ENCODE results near the gene ENTHD1.

GRCh38 chr22:39868741-39869140 is 24.8 kb downstream of the ENTHD1 start:
- TF ChIP-seq SP1 (IDR thresholded peaks at IDR 0.05) (no peak), FOXM1 (IDR thresholded peaks at IDR 0.05; ENCODE audit: borderline replicate concordance) (no peak), BHLHE40 (IDR thresholded peaks at IDR 0.05; ENCODE audit: borderline replicate concordance) (no peak), CTBP1 (IDR thresholded peaks at IDR 0.05; ENCODE audit: borderline replicate concordance) (no peak)

Data from HEK293T (cell line).